IMR-90 (cell line): ENCODE data around the gene AKT3. TPM values are rescaled to one million over a fixed set of nuclear protein-coding genes. Genes with fewer than 3 reads are reported as not detected.

Experiments
- ATAC-seq: fragments of 200-7000 bp; cut with Tn5 transposase; 2 replicates; pipeline ENCODE4 v1.9.1; 2020; ENCODE audit warnings: low read depth, mild to moderate bottlenecking, moderate library complexity
- BruUV-seq: library from RNA; stranded (reverse); fragments of 400-500 nt; replicated peaks from 2 replicates; lab custom pipeline; 2021; lab: Mats Ljungman, UMichigan
- CTCF ChIA-PET: fragments of 300-600 bp; formaldehyde crosslinking; extraction: SDS; loops from one replicate; lab custom pipeline; 2021; ENCODE audit warnings: antibody characterized with exemption; lab: Yijun Ruan, JAX
- POLR2A ChIA-PET: fragments of 300-600 bp; sonication (Branson Sonifier 250); formaldehyde crosslinking; loops from one replicate; lab custom pipeline; 2022; ENCODE audit warnings: antibody characterized with exemption; ENCODE audit not compliant: unreplicated experiment; lab: Charles Lee
- DNase-seq: peaks from one replicate; pipeline ENCODE4 v3.0.0; 2013
- H2AFZ ChIP-seq: replicated peaks from 2 replicates; pipeline ENCODE3; 2013; ENCODE audit warnings: low read length, mild to moderate bottlenecking; ENCODE audit not compliant: poor library complexity
- H2AK5ac ChIP-seq: 2 replicates; pipeline ENCODE4 v1.6.1; 2013; ENCODE audit warnings: low read depth, low read length, inconsistent platforms
- H2AK9ac ChIP-seq: replicated peaks from 2 replicates; pipeline ENCODE3; 2013; ENCODE audit warnings: mild to moderate bottlenecking, low read depth, low read length, moderate library complexity; ENCODE audit not compliant: poor library complexity
- H2BK120ac ChIP-seq: 2 replicates; pipeline ENCODE4 v1.6.1; 2013; ENCODE audit warnings: low read depth, low read length, inconsistent platforms
- H2BK15ac ChIP-seq: 3 replicates; pipeline ENCODE4 v1.6.1; 2013; ENCODE audit warnings: low read depth, low read length, inconsistent platforms
- H2BK20ac ChIP-seq: 2 replicates; pipeline ENCODE4 v1.6.1; 2013; ENCODE audit warnings: low read depth, mild to moderate bottlenecking, inconsistent platforms, low read length, moderate library complexity
- H2BK5ac ChIP-seq: 2 replicates; pipeline ENCODE4 v1.6.1; 2013; ENCODE audit warnings: mild to moderate bottlenecking, low read depth, low read length, inconsistent platforms; ENCODE audit not compliant: poor library complexity, severe bottlenecking
- H3K14ac ChIP-seq: replicated peaks from 2 replicates; pipeline ENCODE4 v1.6.1; 2013; ENCODE audit warnings: low read depth, low read length, inconsistent platforms
- H3K18ac ChIP-seq: 2 replicates; pipeline ENCODE4 v1.6.1; 2013; ENCODE audit warnings: low read depth, low read length, control low read depth
- H3K23ac ChIP-seq: 2 replicates; pipeline ENCODE4 v1.6.1; 2013; ENCODE audit warnings: low read depth, low read length, inconsistent platforms
- H3K27ac ChIP-seq: 2 replicates; pipeline ENCODE4 v1.5.1; 2013; ENCODE audit warnings: mild to moderate bottlenecking, control low read depth, low read length; ENCODE audit not compliant: insufficient read depth
- H3K27me3 ChIP-seq: 2 replicates; pipeline ENCODE4 v1.6.1; 2013; ENCODE audit warnings: low read length; ENCODE audit not compliant: control insufficient read depth, insufficient read depth
- H3K36me3 ChIP-seq: 2 replicates; pipeline ENCODE4 v1.6.1; 2013; ENCODE audit warnings: low read length, mixed read lengths; ENCODE audit not compliant: control insufficient read depth, insufficient read depth
- H3K4ac ChIP-seq: 2 replicates; pipeline ENCODE4 v1.6.1; 2013; ENCODE audit warnings: low read depth, low read length, inconsistent platforms
- H3K4me1 ChIP-seq: 2 replicates; pipeline ENCODE4 v1.6.1; 2013; ENCODE audit warnings: low read length, mixed read lengths; ENCODE audit not compliant: control insufficient read depth, insufficient read depth
- H3K4me2 ChIP-seq: 2 replicates; pipeline ENCODE4 v1.6.1; 2013; ENCODE audit warnings: low read depth, mild to moderate bottlenecking, control low read depth, low read length, moderate library complexity
- H3K4me3 ChIP-seq: 2 replicates; pipeline ENCODE4 v1.5.1; 2013; ENCODE audit warnings: low read depth, mild to moderate bottlenecking, control low read depth, low read length, moderate library complexity; ENCODE audit not compliant: insufficient read depth
- H3K56ac ChIP-seq: 2 replicates; pipeline ENCODE4 v1.6.1; 2013; ENCODE audit warnings: low read length, inconsistent platforms; ENCODE audit not compliant: insufficient read depth; ENCODE audit errors: extremely low read depth
- H3K79me1 ChIP-seq, 2 experiments: 2 replicates each; pipeline ENCODE4 v1.6.1; 2013; ENCODE audit warnings: low read length in 2 of 2, inconsistent platforms in 1 of 2, low read depth in 1 of 2
- H3K9ac ChIP-seq: 2 replicates; pipeline ENCODE4 v1.6.1; 2013; ENCODE audit warnings: low read depth, low read length, control low read depth
- H3K9me1 ChIP-seq: 2 replicates; pipeline ENCODE4 v1.6.1; 2013; ENCODE audit warnings: low read length, inconsistent platforms; ENCODE audit not compliant: insufficient read depth
- H3K9me3 ChIP-seq: 2 replicates; pipeline ENCODE4 v1.6.1; 2013; ENCODE audit warnings: low read length; ENCODE audit not compliant: control insufficient read depth, insufficient read depth
- H4K20me1 ChIP-seq: 2 replicates; pipeline ENCODE4 v1.6.1; 2013; ENCODE audit warnings: low read length, inconsistent platforms; ENCODE audit not compliant: insufficient read depth
- H4K5ac ChIP-seq: 2 replicates; pipeline ENCODE4 v1.6.1; 2013; ENCODE audit warnings: mild to moderate bottlenecking, low read depth, low read length, control low read depth
- H4K8ac ChIP-seq, 2 experiments: 2 replicates each; pipeline ENCODE4 v1.6.1; 2013; ENCODE audit warnings: low read depth in 2 of 2, low read length in 2 of 2, control low read depth in 1 of 2, inconsistent platforms in 1 of 2
- H4K91ac ChIP-seq: 2 replicates; pipeline ENCODE4 v1.6.1; 2013; ENCODE audit warnings: low read depth, low read length, inconsistent platforms; ENCODE audit not compliant: insufficient read depth
- SMC3 ChIP-seq: fragments of 150-350 bp; IDR thresholded peaks from 2 replicates; pipeline ENCODE4 v1.6.1; 2016; ENCODE audit warnings: low read depth, mild to moderate bottlenecking, antibody characterized with exemption, low read length, moderate library complexity
- WGBS, 2 experiments: methylation state at CpG; one replicate each; pipeline versions ENCODE4 v1.1.5 to v1.1.7; 2013; ENCODE audit warnings: missing lambda C conversion rate in 2 of 2; ENCODE audit not compliant: insufficient read length in 1 of 2; ENCODE audit errors: extremely low coverage in 2 of 2; 5-methylcytosine and 5-hydroxymethylcytosine counted together
- dilution Hi-C: fragments of 300-500 bp; cut with HindIII; formaldehyde crosslinking; loops from one replicate; pipeline ENCODE4 v1.14.3; 2018; ENCODE audit warnings: low sequenced_read_pairs; ENCODE audit not compliant: unreplicated experiment
- in situ Hi-C: fragments of 300-500 bp; cut with MboI; formaldehyde crosslinking; loops from 3 replicates; pipeline ENCODE4 v1.14.3; 2019; ENCODE audit warnings: low sequenced_read_pairs, inconsistent platforms, mixed read lengths
- intact Hi-C: fragments of 100-400 bp; cut with micrococcal nuclease; formaldehyde crosslinking; loops from 2 replicates; pipeline ENCODE4 v1.10.0; 2022
- polyA plus RNA-seq, 3 experiments: library from polyadenylated mRNA; depleted of rRNA; stranded (reverse); fragments of >200 nt; gene quantifications; 2 replicates each; pipeline ENCODE4 v1.2.3, GENCODE V29; 2012; ENCODE audit warnings: low replicate concordance in 1 of 3
- total RNA-seq: library from RNA; depleted of rRNA; stranded (reverse); fragments of >200 nt; gene quantifications from 2 replicates; pipeline ENCODE4 v1.2.3, GENCODE V29; 2012
- TF ChIP-seq, protein P1 (sequence below): conservative IDR thresholded peaks from 2 replicates; pipeline ENCODE4 v1.5.1; 2012; ENCODE audit warnings: mild to moderate bottlenecking, low read depth, low read length, improper control_type of control experiment

Gene AKT3
- total and polyA plus RNA-seq, 2 of the 4 experiments (the other 2 are of a cell fraction): 15.2 to 19.4 TPM

DNA sequence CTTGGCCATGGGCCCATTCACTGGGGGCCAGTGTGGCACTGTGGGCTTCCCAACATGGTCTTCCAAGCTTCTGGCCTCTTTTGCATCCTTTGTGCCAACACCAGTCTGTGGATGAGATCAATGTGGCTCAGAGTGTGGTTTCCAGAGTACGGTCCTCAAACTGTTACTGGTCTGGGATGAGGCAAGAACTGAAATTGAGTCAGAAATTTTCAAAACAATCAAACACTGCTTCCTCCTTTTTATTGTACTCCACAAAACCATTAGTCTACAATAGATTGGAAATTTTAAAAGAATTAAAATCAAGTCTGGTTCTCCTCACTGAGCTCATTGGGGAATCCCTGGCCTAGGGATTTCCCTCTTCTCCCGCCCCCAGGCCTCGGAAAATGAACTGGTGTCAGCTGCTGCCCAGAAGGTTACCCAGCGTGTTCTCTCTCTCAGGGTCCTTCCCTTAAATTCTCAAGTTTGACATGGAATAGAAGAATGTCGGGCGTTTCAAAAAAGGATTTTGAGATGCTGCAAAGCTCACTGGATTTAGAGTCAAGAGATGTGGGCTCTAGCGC lies 372.2 kb downstream of the AKT3 start:
- intact Hi-C loops (loop anchor here (10.0 kb wide), 1 partner anchor 567 kb away; no protein-coding TSS in a partner anchor), dilution Hi-C loops (no loop called here), in situ Hi-C loops (loop anchor here (25.0 kb wide), 1 partner anchor 809 kb away; no protein-coding TSS in a partner anchor)
- no peak overlapping the region for H3K4me3 ChIP-seq
- H3K36me3 ChIP-seq: no peaks in the 10 kb centered on the region
- H2BK120ac ChIP-seq: no peak overlapping the region
- H3K79me1 ChIP-seq: no peaks in the 10 kb centered on the region; a peak in 2 of 4 replicates
- H2BK15ac ChIP-seq: no peak overlapping the region
- H3K9me1 ChIP-seq: no peaks in the 10 kb centered on the region
- no peak overlapping the region for H3K18ac ChIP-seq
- DNase-seq: no peak
- no CpG with 5 or more reads among the region's 7 CpGs for WGBS, 2 experiments
- no peak overlapping the region for H3K14ac ChIP-seq
- H2BK5ac ChIP-seq: no peak overlapping the region
- H3K4me1 ChIP-seq: peaks cover 4% of the 10 kb centered on the region
- POLR2A ChIA-PET: no interaction called here
- BruUV-seq: no TSS peak
- no peak for ATAC-seq
- H4K5ac ChIP-seq: no peak overlapping the region
- H3K9me3 ChIP-seq: no peaks in the 10 kb centered on the region
- H2AK5ac ChIP-seq: no peak overlapping the region
- H3K27ac ChIP-seq: no peak overlapping the region
- H2AK9ac ChIP-seq: no peak overlapping the region
- H2AFZ ChIP-seq: no peak overlapping the region
- H3K4me2 ChIP-seq: no peak overlapping the region
- no peak overlapping the region for H3K4ac ChIP-seq
- H3K9ac ChIP-seq: no peak overlapping the region
- TF ChIP-seq, protein P1, sequence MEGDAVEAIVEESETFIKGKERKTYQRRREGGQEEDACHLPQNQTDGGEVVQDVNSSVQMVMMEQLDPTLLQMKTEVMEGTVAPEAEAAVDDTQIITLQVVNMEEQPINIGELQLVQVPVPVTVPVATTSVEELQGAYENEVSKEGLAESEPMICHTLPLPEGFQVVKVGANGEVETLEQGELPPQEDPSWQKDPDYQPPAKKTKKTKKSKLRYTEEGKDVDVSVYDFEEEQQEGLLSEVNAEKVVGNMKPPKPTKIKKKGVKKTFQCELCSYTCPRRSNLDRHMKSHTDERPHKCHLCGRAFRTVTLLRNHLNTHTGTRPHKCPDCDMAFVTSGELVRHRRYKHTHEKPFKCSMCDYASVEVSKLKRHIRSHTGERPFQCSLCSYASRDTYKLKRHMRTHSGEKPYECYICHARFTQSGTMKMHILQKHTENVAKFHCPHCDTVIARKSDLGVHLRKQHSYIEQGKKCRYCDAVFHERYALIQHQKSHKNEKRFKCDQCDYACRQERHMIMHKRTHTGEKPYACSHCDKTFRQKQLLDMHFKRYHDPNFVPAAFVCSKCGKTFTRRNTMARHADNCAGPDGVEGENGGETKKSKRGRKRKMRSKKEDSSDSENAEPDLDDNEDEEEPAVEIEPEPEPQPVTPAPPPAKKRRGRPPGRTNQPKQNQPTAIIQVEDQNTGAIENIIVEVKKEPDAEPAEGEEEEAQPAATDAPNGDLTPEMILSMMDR: no peak
- no peak for TF ChIP-seq SMC3
- H2BK20ac ChIP-seq: no peak overlapping the region
- H3K23ac ChIP-seq: no peak overlapping the region
- CTCF ChIA-PET: no interaction called here
- no peaks in the 10 kb centered on the region for H4K20me1 ChIP-seq
- H4K91ac ChIP-seq: no peak overlapping the region
- no peak overlapping the region for H3K56ac ChIP-seq
- no peak overlapping the region for H4K8ac ChIP-seq
- H3K27me3 ChIP-seq: no peaks in the 10 kb centered on the region
